ENCODE data around the gene MRS2.

The MRS2 gene

GRCh38 chr6:24440897-24441598 is 38.3 kb downstream of the MRS2 start:
- no peak overlapping the region for H2AFZ ChIP-seq (ENCODE audit: low read depth, low read length)
- no peaks in the 10 kb centered on the region for H3K27me3 ChIP-seq (ENCODE audit: low read depth, low read length)
- TF ChIP-seq EZH2phosphoT487 (IDR thresholded peaks at IDR 0.05; ENCODE audit: low read depth) (no peak), CTCF (IDR thresholded peaks at IDR 0.05; ENCODE audit: low read depth, low read length) (no peak)
- H3K79me2 ChIP-seq (ENCODE audit: low read length) = no peaks in the 10 kb centered on the region
- H3K4me1 ChIP-seq (ENCODE audit: low read length) = no peaks in the 10 kb centered on the region
- H3K4me3 ChIP-seq (ENCODE audit: low read length) = no peak overlapping the region
- no peaks in the 10 kb centered on the region for H3K36me3 ChIP-seq (replicated peaks; ENCODE audit: low read depth, low read length)
- H3K27ac ChIP-seq (ENCODE audit: low read length) = no peak overlapping the region
- H3K9ac ChIP-seq (ENCODE audit: low read length) = no peak overlapping the region
- no peak overlapping the region for H3K4me2 ChIP-seq (ENCODE audit: low read length)
- H4K20me1 ChIP-seq (ENCODE audit: insufficient read depth, low read length) = no peaks in the 10 kb centered on the region
- H3K9me3 ChIP-seq (ENCODE audit: insufficient read depth, low read length) = no peaks in the 10 kb centered on the region

- TF ChIP-seq CTCF (IDR thresholded peaks at IDR 0.05; ENCODE audit: low read depth, low read length) (no peak), EZH2phosphoT487 (IDR thresholded peaks at IDR 0.05; ENCODE audit: low read depth) (no peak)
- Histone ChIP-seq H3K27me3 (ENCODE audit: low read depth, low read length) (no peaks in the 10 kb centered on the region), H3K36me3 (replicated peaks; ENCODE audit: low read depth, low read length) (no peaks in the 10 kb centered on the region), H3K9me3 (ENCODE audit: insufficient read depth, low read length) (no peaks in the 10 kb centered on the region), H3K27ac (ENCODE audit: low read length) (no peak overlapping the region), H3K79me2 (ENCODE audit: low read length) (no peaks in the 10 kb centered on the region), H2AFZ (ENCODE audit: low read depth, low read length) (no peak overlapping the region), H3K4me1 (ENCODE audit: low read length) (no peaks in the 10 kb centered on the region), H3K9ac (ENCODE audit: low read length) (no peak overlapping the region), H4K20me1 (ENCODE audit: insufficient read depth, low read length) (no peaks in the 10 kb centered on the region), H3K4me2 (ENCODE audit: low read length) (no peak overlapping the region), H3K4me3 (ENCODE audit: low read length) (no peak overlapping the region)
Observed at GRCh38 chr6:24441599-24441904, 38.8 kb downstream of the MRS2 start.

- H3K4me1 ChIP-seq (ENCODE audit: low read length) = no peaks in the 10 kb centered on the region
- no peak overlapping the region for H3K4me2 ChIP-seq (ENCODE audit: low read length)
- H3K4me3 ChIP-seq (ENCODE audit: low read length) = no peak overlapping the region
- no peak overlapping the region for H2AFZ ChIP-seq (ENCODE audit: low read depth, low read length)
- no peaks in the 10 kb centered on the region for H3K36me3 ChIP-seq (replicated peaks; ENCODE audit: low read depth, low read length)
- no peak overlapping the region for H3K27ac ChIP-seq (ENCODE audit: low read length)
- H4K20me1 ChIP-seq (ENCODE audit: insufficient read depth, low read length) = no peaks in the 10 kb centered on the region
- no peaks in the 10 kb centered on the region for H3K9me3 ChIP-seq (ENCODE audit: insufficient read depth, low read length)
- no peaks in the 10 kb centered on the region for H3K79me2 ChIP-seq (ENCODE audit: low read length)
- no peaks in the 10 kb centered on the region for H3K27me3 ChIP-seq (ENCODE audit: low read depth, low read length)
- TF ChIP-seq CTCF (IDR thresholded peaks at IDR 0.05; ENCODE audit: low read depth, low read length) (no peak), EZH2phosphoT487 (IDR thresholded peaks at IDR 0.05; ENCODE audit: low read depth) (no peak)
- H3K9ac ChIP-seq (ENCODE audit: low read length) = no peak overlapping the region
Observed at GRCh38 chr6:24444588-24444987, 41.9 kb downstream of the MRS2 start.

GRCh38 chr6:24445704-24446103 is 43.0 kb downstream of the MRS2 start:
- no peaks in the 10 kb centered on the region for H3K27me3 ChIP-seq (ENCODE audit: low read depth, low read length)
- no peak overlapping the region for H3K4me2 ChIP-seq (ENCODE audit: low read length)
- H3K9ac ChIP-seq (ENCODE audit: low read length) = no peak overlapping the region
- no peak overlapping the region for H3K4me3 ChIP-seq (ENCODE audit: low read length)
- no peak overlapping the region for H3K27ac ChIP-seq (ENCODE audit: low read length)
- no peaks in the 10 kb centered on the region for H3K9me3 ChIP-seq (ENCODE audit: insufficient read depth, low read length)
- H3K36me3 ChIP-seq (replicated peaks; ENCODE audit: low read depth, low read length) = no peaks in the 10 kb centered on the region
- no peaks in the 10 kb centered on the region for H3K79me2 ChIP-seq (ENCODE audit: low read length)
- no peaks in the 10 kb centered on the region for H4K20me1 ChIP-seq (ENCODE audit: insufficient read depth, low read length)
- no peak overlapping the region for H2AFZ ChIP-seq (ENCODE audit: low read depth, low read length)
- TF ChIP-seq CTCF (IDR thresholded peaks at IDR 0.05; ENCODE audit: low read depth, low read length) = no peak
- no peak for TF ChIP-seq EZH2phosphoT487 (IDR thresholded peaks at IDR 0.05; ENCODE audit: low read depth)
- no peaks in the 10 kb centered on the region for H3K4me1 ChIP-seq (ENCODE audit: low read length)

All from OCI-LY3 (cell line).